GM23338 (cell line): Measurements from ENCODE around the gene SAPCD1. TPM values are rescaled to one million over a fixed set of nuclear protein-coding genes. Genes with fewer than 3 reads are reported as not detected.

Experiments used
- ATAC-seq: fragments of 200-7000 bp; cut with Tn5 transposase; 3 replicates; pipeline ENCODE4 v1.9.1; 2020
- DNase-seq: peaks from one replicate; pipeline ENCODE4 v3.0.0-alpha.2; 2015; ENCODE audit warnings: low spot score
- H2AFZ ChIP-seq: fragments of 200-600 bp; sonication (generic); 2 replicates; pipeline ENCODE4 v1.8.0; 2016; ENCODE audit warnings: antibody characterized with exemption, mild to moderate bottlenecking, moderate library complexity
- H3F3A ChIP-seq: fragments of 200-600 bp; sonication (generic); replicated peaks from 2 replicates; pipeline ENCODE4 v1.8.0; 2017; ENCODE audit warnings: antibody characterized with exemption, mixed run types, low read depth
- H3K27ac ChIP-seq: fragments of 200-600 bp; sonication (generic); 2 replicates; pipeline ENCODE4 v1.6.1; 2016; ENCODE audit warnings: low read depth
- H3K27me3 ChIP-seq: fragments of 200-600 bp; sonication (generic); 2 replicates; pipeline ENCODE4 v1.8.0; 2016; ENCODE audit warnings: mild to moderate bottlenecking, mixed run types, moderate library complexity; ENCODE audit not compliant: insufficient read depth
- H3K36me3 ChIP-seq: fragments of 200-600 bp; sonication (generic); 2 replicates; pipeline ENCODE4 v1.8.0; 2016; ENCODE audit warnings: mild to moderate bottlenecking; ENCODE audit not compliant: insufficient read depth
- H3K4me1 ChIP-seq: fragments of 200-600 bp; sonication (generic); 2 replicates; pipeline ENCODE4 v1.8.0; 2016; ENCODE audit warnings: mild to moderate bottlenecking, moderate library complexity; ENCODE audit not compliant: insufficient read depth
- H3K4me2 ChIP-seq: fragments of 200-600 bp; sonication (generic); 2 replicates; pipeline ENCODE4 v1.7.1; 2017; ENCODE audit warnings: mixed run types
- H3K4me3 ChIP-seq: fragments of 200-600 bp; sonication (generic); 2 replicates; pipeline ENCODE4 v1.6.1; 2016; ENCODE audit warnings: mixed run types
- H3K79me2 ChIP-seq: fragments of 200-600 bp; sonication (generic); replicated peaks from 2 replicates; pipeline ENCODE4 v1.8.0; 2017; ENCODE audit warnings: mild to moderate bottlenecking; ENCODE audit not compliant: insufficient read depth
- H3K9me2 ChIP-seq: fragments of 200-600 bp; sonication (generic); 2 replicates; pipeline ENCODE4 v1.8.0; 2017; ENCODE audit not compliant: insufficient read depth
- H4K20me1 ChIP-seq: fragments of 200-600 bp; sonication (generic); replicated peaks from 2 replicates; pipeline ENCODE4 v1.8.0; 2017; ENCODE audit warnings: mild to moderate bottlenecking; ENCODE audit not compliant: insufficient read depth
- H3K27ac Mint-ChIP-seq: 2 replicates; pipeline ENCODE4 v1.8.0; 2020; ENCODE audit warnings: inconsistent platforms, mild to moderate bottlenecking, moderate library complexity, mixed read lengths
- H3K27me3 Mint-ChIP-seq: 3 replicates; pipeline ENCODE4 v1.8.0; 2022; ENCODE audit warnings: low read depth, mild to moderate bottlenecking, moderate library complexity, mixed read lengths, inconsistent platforms; ENCODE audit not compliant: insufficient read depth, poor library complexity
- H3K36me3 Mint-ChIP-seq: 3 replicates; pipeline ENCODE4 v1.8.0; 2021; ENCODE audit warnings: low read depth, mild to moderate bottlenecking, inconsistent platforms, moderate library complexity, mixed read lengths
- H3K4me1 Mint-ChIP-seq: 3 replicates; pipeline ENCODE4 v1.8.0; 2020; ENCODE audit warnings: mild to moderate bottlenecking, inconsistent platforms, mixed read lengths
- H3K4me3 Mint-ChIP-seq: 3 replicates; pipeline ENCODE4 v1.8.0; 2021; ENCODE audit warnings: moderate library complexity, mild to moderate bottlenecking, inconsistent platforms, mixed read lengths
- H3K9me3 Mint-ChIP-seq: 3 replicates; pipeline ENCODE4 v1.8.0; 2020; ENCODE audit warnings: moderate library complexity, mild to moderate bottlenecking, inconsistent platforms, mixed read lengths
- CREB1 ChIP-seq: fragments of 250-450 bp; sonication (Bioruptor Pico); IDR thresholded peaks from 2 replicates; pipeline ENCODE4 v1.5.0; 2020; ENCODE audit warnings: low read depth, mild to moderate bottlenecking, moderate library complexity
- EZH2 ChIP-seq: fragments of 200-600 bp; sonication (generic); IDR thresholded peaks from one replicate; pipeline ENCODE4 v1.8.0; 2017; ENCODE audit warnings: antibody characterized with exemption, mild to moderate bottlenecking, low read depth; ENCODE audit not compliant: unreplicated experiment
- EZH2phosphoT487 ChIP-seq: fragments of 200-600 bp; sonication (generic); IDR thresholded peaks from one replicate; pipeline ENCODE4 v1.8.1; 2018; ENCODE audit warnings: antibody characterized with exemption; ENCODE audit not compliant: unreplicated experiment
- NANOG ChIP-seq: IDR thresholded peaks from 2 replicates; pipeline ENCODE4 v1.6.1; 2016; ENCODE audit warnings: antibody characterized with exemption, borderline replicate concordance
- POLR2AphosphoS5 ChIP-seq: IDR thresholded peaks from 2 replicates; pipeline ENCODE4 v1.6.1; 2016; ENCODE audit warnings: antibody characterized with exemption, low read depth
- STAT1 ChIP-seq: IDR thresholded peaks from one replicate; pipeline ENCODE4 v1.6.1; 2016; ENCODE audit warnings: antibody characterized with exemption; ENCODE audit not compliant: unreplicated experiment
- ZNF331 ChIP-seq: fragments of 250-450 bp; sonication (Bioruptor Pico); IDR thresholded peaks from 2 replicates; pipeline ENCODE4 v1.5.0; 2020; ENCODE audit warnings: low read depth, mild to moderate bottlenecking, moderate library complexity
- ZNF462 ChIP-seq: fragments of 250-450 bp; sonication (Bioruptor Pico); IDR thresholded peaks from 2 replicates; pipeline ENCODE4 v1.5.0; 2020; ENCODE audit warnings: mild to moderate bottlenecking, moderate library complexity
- polyA plus RNA-seq: library from polyadenylated mRNA; unstranded; fragments of >200 nt; fragmentation: Nextera tagmentation; extraction: Ambion mirVana; gene quantifications from 2 replicates; pipeline ENCODE4 v1.2.1, GENCODE V29; 2016
- total RNA-seq: library from RNA; depleted of rRNA; stranded (reverse); fragments of >200 nt; shearing (Covaris generic); gene quantifications from 2 replicates; pipeline ENCODE4 v1.2.3, GENCODE V29; 2014
- TF ChIP-seq, protein P1 (sequence below): IDR thresholded peaks from 2 replicates; pipeline ENCODE4 v1.6.1; 2016; ENCODE audit warnings: antibody characterized with exemption
- TF ChIP-seq, protein P2 (sequence below): IDR thresholded peaks from one replicate; pipeline ENCODE4 v1.6.1; 2018; ENCODE audit warnings: antibody characterized with exemption; ENCODE audit not compliant: unreplicated experiment
- TF ChIP-seq, protein P3 (sequence below), 2 experiments: fragments of 200-600 bp in 1 of 2; sonication (generic) in 1 of 2; conservative IDR thresholded peaks; 2 replicates each; pipeline versions ENCODE4 v1.5.1 to v1.6.1; 2016 to 2017; ENCODE audit warnings: antibody characterized with exemption in 2 of 2, low read depth in 2 of 2, mild to moderate bottlenecking in 2 of 2, moderate library complexity in 1 of 2

SAPCD1 gene
- total and polyA plus RNA-seq, 2 experiments from 2014 or later: 3.9 to 5.0 TPM

GRCh38 chr6:31794294-31794865 lies 31.9 kb downstream of the SAPCD1 start (continued):
- TF ChIP-seq, protein P1, sequence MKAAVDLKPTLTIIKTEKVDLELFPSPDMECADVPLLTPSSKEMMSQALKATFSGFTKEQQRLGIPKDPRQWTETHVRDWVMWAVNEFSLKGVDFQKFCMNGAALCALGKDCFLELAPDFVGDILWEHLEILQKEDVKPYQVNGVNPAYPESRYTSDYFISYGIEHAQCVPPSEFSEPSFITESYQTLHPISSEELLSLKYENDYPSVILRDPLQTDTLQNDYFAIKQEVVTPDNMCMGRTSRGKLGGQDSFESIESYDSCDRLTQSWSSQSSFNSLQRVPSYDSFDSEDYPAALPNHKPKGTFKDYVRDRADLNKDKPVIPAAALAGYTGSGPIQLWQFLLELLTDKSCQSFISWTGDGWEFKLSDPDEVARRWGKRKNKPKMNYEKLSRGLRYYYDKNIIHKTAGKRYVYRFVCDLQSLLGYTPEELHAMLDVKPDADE: no peak
- TF ChIP-seq ZNF331 (no peak), STAT1 (no peak)

GRCh38 chr6:31794866-31795615 lies 32.6 kb downstream of the SAPCD1 start:
- peaks cover 13% of the 10 kb centered on the region for H3K27me3 Mint-ChIP-seq
- TF ChIP-seq NANOG (no peak), ZNF462 (CRISPR knock-in tag) (no peak), EZH2phosphoT487 (no peak), ZNF331 (no peak), CREB1 (CRISPR knock-in tag) (no peak), EZH2 (no peak), POLR2AphosphoS5 (no peak)
- TF ChIP-seq, protein P2, sequence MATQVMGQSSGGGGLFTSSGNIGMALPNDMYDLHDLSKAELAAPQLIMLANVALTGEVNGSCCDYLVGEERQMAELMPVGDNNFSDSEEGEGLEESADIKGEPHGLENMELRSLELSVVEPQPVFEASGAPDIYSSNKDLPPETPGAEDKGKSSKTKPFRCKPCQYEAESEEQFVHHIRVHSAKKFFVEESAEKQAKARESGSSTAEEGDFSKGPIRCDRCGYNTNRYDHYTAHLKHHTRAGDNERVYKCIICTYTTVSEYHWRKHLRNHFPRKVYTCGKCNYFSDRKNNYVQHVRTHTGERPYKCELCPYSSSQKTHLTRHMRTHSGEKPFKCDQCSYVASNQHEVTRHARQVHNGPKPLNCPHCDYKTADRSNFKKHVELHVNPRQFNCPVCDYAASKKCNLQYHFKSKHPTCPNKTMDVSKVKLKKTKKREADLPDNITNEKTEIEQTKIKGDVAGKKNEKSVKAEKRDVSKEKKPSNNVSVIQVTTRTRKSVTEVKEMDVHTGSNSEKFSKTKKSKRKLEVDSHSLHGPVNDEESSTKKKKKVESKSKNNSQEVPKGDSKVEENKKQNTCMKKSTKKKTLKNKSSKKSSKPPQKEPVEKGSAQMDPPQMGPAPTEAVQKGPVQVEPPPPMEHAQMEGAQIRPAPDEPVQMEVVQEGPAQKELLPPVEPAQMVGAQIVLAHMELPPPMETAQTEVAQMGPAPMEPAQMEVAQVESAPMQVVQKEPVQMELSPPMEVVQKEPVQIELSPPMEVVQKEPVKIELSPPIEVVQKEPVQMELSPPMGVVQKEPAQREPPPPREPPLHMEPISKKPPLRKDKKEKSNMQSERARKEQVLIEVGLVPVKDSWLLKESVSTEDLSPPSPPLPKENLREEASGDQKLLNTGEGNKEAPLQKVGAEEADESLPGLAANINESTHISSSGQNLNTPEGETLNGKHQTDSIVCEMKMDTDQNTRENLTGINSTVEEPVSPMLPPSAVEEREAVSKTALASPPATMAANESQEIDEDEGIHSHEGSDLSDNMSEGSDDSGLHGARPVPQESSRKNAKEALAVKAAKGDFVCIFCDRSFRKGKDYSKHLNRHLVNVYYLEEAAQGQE: no peak
- TF ChIP-seq, protein P3, sequence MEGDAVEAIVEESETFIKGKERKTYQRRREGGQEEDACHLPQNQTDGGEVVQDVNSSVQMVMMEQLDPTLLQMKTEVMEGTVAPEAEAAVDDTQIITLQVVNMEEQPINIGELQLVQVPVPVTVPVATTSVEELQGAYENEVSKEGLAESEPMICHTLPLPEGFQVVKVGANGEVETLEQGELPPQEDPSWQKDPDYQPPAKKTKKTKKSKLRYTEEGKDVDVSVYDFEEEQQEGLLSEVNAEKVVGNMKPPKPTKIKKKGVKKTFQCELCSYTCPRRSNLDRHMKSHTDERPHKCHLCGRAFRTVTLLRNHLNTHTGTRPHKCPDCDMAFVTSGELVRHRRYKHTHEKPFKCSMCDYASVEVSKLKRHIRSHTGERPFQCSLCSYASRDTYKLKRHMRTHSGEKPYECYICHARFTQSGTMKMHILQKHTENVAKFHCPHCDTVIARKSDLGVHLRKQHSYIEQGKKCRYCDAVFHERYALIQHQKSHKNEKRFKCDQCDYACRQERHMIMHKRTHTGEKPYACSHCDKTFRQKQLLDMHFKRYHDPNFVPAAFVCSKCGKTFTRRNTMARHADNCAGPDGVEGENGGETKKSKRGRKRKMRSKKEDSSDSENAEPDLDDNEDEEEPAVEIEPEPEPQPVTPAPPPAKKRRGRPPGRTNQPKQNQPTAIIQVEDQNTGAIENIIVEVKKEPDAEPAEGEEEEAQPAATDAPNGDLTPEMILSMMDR (conservative IDR thresholded peaks at IDR 0.05; ENCODE audit: low read depth in 2 of 2): no peak

More at GRCh38 chr6:31794866-31795615, 32.6 kb downstream of the SAPCD1 start:
- peaks cover 22% of the 10 kb centered on the region for H3K79me2 ChIP-seq
- peak overlapping the region; percentile 98 for H3K4me2 ChIP-seq
- H4K20me1 ChIP-seq: 0 out of 2 replicates have a peak, but pooled peaks cover 5% of the 10 kb centered on the region
- Mint-ChIP-seq H3K9me3 (no peaks in the 10 kb centered on the region), H3K4me3 (peak overlapping the region; percentile 95), H3K27ac (peak overlapping the region; percentile 97), H3K4me1 (peaks cover 9% of the 10 kb centered on the region), H3K36me3 (peaks cover 49% of the 10 kb centered on the region)
- H3K27me3 ChIP-seq: no peaks in the 10 kb centered on the region
- H2AFZ ChIP-seq: peak overlapping the region; percentile 91
- H3K9me2 ChIP-seq: no peaks in the 10 kb centered on the region
- H3K27ac ChIP-seq: peak overlapping the region; percentile 78; the same call in 1 of the 2 replicates
- no peaks in the 10 kb centered on the region; the same call in 1 of the 2 replicates for H3K4me1 ChIP-seq
- H3K4me3 ChIP-seq: peak overlapping the region; percentile 99
- peaks cover 35% of the 10 kb centered on the region for H3F3A ChIP-seq
- ATAC-seq (peak; percentile 28), DNase-seq (peak; percentile 27)
- peaks cover 14% of the 10 kb centered on the region for H3K36me3 ChIP-seq
